ENCODE measurements around the gene ANTXR1. TPM values are rescaled to one million over a fixed set of nuclear protein-coding genes. Genes with fewer than 3 reads are reported as not detected.

Gene ANTXR1
- total and polyA plus RNA-seq, 11 donors, result 5.8 to 75.2 (median 23.3) TPM

DNA sequence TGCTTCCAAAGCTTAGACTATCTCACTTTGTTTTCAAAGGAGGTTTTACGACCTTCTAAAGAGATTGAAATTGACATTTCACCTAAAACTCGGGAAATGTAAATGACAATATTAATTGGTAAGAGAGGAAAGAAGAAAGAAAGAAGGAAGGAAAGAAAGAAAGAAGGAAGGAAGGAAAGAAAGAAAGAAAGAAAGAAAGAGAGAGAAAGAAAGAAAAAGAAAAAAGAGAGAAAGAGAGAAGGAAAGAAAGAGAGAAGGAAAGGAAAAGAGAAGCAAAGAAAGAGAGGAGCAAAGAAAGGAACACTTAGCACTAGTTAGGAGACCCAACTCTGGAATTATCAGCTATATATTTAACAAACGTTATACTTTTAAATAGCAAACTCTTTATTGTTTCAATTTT, 34.9 kb upstream of the ANTXR1 start:
- Histone ChIP-seq H3K9me3 (no peaks in the 10 kb centered on the region), H3K4me3 (no peak overlapping the region), H3K27me3 (peaks cover 0 to 20% (median 0%) of the 10 kb centered on the region in 9 donors), H3K4me1 (peaks cover 0 to 5% (median 0%) of the 10 kb centered on the region in 12 donors), H3K27ac (no peak overlapping the region), H3K36me3 (no peaks in the 10 kb centered on the region)
- TF ChIP-seq, protein P1, sequence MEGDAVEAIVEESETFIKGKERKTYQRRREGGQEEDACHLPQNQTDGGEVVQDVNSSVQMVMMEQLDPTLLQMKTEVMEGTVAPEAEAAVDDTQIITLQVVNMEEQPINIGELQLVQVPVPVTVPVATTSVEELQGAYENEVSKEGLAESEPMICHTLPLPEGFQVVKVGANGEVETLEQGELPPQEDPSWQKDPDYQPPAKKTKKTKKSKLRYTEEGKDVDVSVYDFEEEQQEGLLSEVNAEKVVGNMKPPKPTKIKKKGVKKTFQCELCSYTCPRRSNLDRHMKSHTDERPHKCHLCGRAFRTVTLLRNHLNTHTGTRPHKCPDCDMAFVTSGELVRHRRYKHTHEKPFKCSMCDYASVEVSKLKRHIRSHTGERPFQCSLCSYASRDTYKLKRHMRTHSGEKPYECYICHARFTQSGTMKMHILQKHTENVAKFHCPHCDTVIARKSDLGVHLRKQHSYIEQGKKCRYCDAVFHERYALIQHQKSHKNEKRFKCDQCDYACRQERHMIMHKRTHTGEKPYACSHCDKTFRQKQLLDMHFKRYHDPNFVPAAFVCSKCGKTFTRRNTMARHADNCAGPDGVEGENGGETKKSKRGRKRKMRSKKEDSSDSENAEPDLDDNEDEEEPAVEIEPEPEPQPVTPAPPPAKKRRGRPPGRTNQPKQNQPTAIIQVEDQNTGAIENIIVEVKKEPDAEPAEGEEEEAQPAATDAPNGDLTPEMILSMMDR (IDR thresholded peaks at IDR 0.05), result no peak
- no peak for TF ChIP-seq POLR2A (IDR thresholded peaks at IDR 0.05)
- DNase-seq, result no peak
- intact Hi-C loops (cut with DNase I), result no loop called here
- ATAC-seq, result no peak
- 71 to 88% (median 81%) methylated on average over 3 of the region's 3 CpGs for WGBS, 4 donors

DNA sequence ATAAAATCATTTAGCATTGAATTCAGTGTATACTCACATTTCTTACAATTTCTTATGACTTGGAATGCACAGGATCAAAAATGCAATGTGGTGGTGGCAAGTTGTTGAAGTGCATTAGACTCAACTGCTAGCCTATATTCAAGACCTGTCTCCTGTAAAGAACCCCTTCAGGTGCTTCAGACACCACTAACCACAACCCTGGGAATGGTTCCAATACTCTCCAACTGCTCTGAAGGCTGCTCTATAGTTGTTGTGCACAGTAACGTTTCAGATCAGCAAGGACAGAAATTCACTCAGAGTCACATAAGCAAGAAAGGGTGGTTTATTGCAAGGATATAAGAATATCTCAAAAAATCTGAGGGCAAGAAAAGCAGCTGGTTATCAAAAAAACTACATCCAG, 32.0 kb upstream of the ANTXR1 start:
- no peak for DNase-seq
- ATAC-seq, result no peak
- H3K27ac ChIP-seq, result no peak overlapping the region
- H3K4me3 ChIP-seq, result no peak overlapping the region
- H3K27me3 ChIP-seq, result peaks cover 0 to 12% (median 0%) of the 10 kb centered on the region in 9 donors
- TF ChIP-seq POLR2A (IDR thresholded peaks at IDR 0.05), result no peak
- TF ChIP-seq, protein P1 (IDR thresholded peaks at IDR 0.05), result no peak
- no peaks in the 10 kb centered on the region for H3K36me3 ChIP-seq
- intact Hi-C loops (cut with DNase I), result no loop called here
- 44 to 71% (median 65%) methylated on average over 1 of the region's 1 CpG for WGBS, 4 donors
- no peaks in the 10 kb centered on the region for H3K9me3 ChIP-seq
- no peaks in the 10 kb centered on the region for H3K4me1 ChIP-seq

DNA sequence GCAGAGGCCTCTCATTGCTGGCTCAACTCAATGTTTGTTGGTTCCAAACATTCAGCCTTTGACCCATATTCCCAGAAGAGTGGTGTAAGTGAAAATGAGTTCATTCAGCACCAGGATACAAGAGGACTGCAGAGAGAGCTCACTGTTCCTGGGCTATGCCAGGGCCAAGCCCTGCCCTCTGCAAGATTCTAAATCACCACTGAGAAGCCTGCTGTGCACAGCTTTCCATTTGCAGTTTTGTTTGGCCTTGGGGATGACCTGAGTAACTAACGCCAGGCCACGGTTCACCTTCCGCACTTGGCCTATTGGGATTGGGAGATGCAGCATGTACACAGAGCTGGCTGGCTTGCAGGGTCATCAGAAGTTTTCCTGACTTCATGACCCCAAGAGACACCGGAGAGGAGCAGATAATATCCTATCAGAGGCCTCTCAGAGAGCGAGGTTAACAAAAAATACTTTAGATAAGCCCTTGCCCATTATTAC, 25.9 kb upstream of the ANTXR1 start:
- TF ChIP-seq, protein P1 (IDR thresholded peaks at IDR 0.05), result no peak
- no peak for TF ChIP-seq POLR2A (IDR thresholded peaks at IDR 0.05)
- Histone ChIP-seq H3K27ac (no peak overlapping the region), H3K4me1 (peaks cover 0 to 6% (median 0%) of the 10 kb centered on the region in 12 donors), H3K27me3 (no peaks in the 10 kb centered on the region), H3K36me3 (no peaks in the 10 kb centered on the region), H3K9me3 (no peaks in the 10 kb centered on the region), H3K4me3 (no peak overlapping the region)
- ATAC-seq (peak in 1 of 4 donors; percentile 63), DNase-seq (peak in 1 of 5 donors; percentile 27)
- WGBS, 4 donors, result 47 to 52% (median 48%) methylated on average over 4 to 5 of the region's 5 CpGs
- intact Hi-C loops (cut with DNase I), result no loop called here

DNA sequence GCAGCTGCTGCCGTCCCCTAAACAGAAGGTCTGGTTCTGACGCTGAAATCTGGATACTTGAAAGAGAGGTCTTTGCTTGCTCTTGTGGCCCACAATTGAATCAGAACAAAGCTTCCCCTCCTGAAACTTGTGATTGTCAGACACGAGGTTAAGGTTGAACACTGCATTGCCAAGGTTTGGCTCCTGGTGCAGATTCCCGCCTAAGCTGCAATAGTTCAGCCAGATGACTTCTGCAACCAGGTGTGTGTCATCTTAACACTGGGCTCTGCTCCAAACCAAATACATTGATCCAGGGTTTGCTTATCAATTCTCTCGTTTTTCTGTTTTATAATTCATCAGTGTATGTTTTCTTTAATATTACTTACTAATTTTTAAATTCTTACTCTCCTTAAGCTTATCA, 23.9 kb upstream of the ANTXR1 start:
- WGBS, 4 donors, result 31 to 72% (median 60%) methylated on average over 5 of the region's 5 CpGs
- no peaks in the 10 kb centered on the region for H3K27me3 ChIP-seq
- H3K9me3 ChIP-seq, result no peaks in the 10 kb centered on the region
- H3K4me1 ChIP-seq, result peaks cover 0 to 6% (median 0%) of the 10 kb centered on the region in 12 donors
- H3K27ac ChIP-seq, result no peak overlapping the region
- intact Hi-C loops (cut with DNase I), result no loop called here
- H3K36me3 ChIP-seq, result no peaks in the 10 kb centered on the region
- DNase-seq (no peak), ATAC-seq (no peak)
- TF ChIP-seq POLR2A (IDR thresholded peaks at IDR 0.05), result no peak
- TF ChIP-seq, protein P1 (IDR thresholded peaks at IDR 0.05), result no peak
- H3K4me3 ChIP-seq, result no peak overlapping the region
